RCC 7860 (cell line): ENCODE measurements around the gene ANKRD13A.
"Not testable (repeated sequence)": the region's sequence is repeated elsewhere in the genome, so short reads cannot be mapped to it uniquely, and the experiment has no call there.

Source experiments
- DNase-seq: peaks from one replicate; pipeline ENCODE4 v3.0.0-alpha.2; 2015; ENCODE audit warnings: low spot score
- FAIRE-seq: peaks from 2 replicates; lab custom pipeline; 2012; peaks lifted over from hg19 to GRCh38; lab: Jason Lieb, UNC

The ANKRD13A gene

GRCh38 chr12:110046451-110047187 lies 47.4 kb downstream of the ANKRD13A start:
- FAIRE-seq: no peak

GRCh38 chr12:110047297-110047940 lies 48.2 kb downstream of the ANKRD13A start:
- DNase-seq (no peak), FAIRE-seq (no peak)

More at GRCh38 chr12:110046451-110047187, 47.4 kb downstream of the ANKRD13A start:
- DNase-seq: no peak

- FAIRE-seq (peak; percentile 79), DNase-seq (peak; percentile 92)
These were observed 49.2 kb downstream of the ANKRD13A start, which contains the start of gene C12orf76 for GRCh38 chr12:110048242-110049027. TSS of gene C12orf76 (minus strand) at chr12:110048522. CDS start at chr12:110048495, 27 bp downstream.

- FAIRE-seq, DNase-seq: not testable (repeated sequence)
These were observed 49.8 kb downstream of the ANKRD13A start for GRCh38 chr12:110049034-110049433.

- not testable (repeated sequence) for FAIRE-seq, DNase-seq
These were observed 50.4 kb downstream of the ANKRD13A start for GRCh38 chr12:110049666-110050065.

GRCh38 chr12:110050927-110051326 lies 51.7 kb downstream of the ANKRD13A start:
- FAIRE-seq (no peak), DNase-seq (no peak)

- peak; percentile 83 for FAIRE-seq
- peak; percentile 92 for DNase-seq
These were observed 56.4 kb downstream of the ANKRD13A start for GRCh38 chr12:110055375-110056352.

- not testable (repeated sequence) for DNase-seq, FAIRE-seq
These were observed 57.4 kb downstream of the ANKRD13A start for GRCh38 chr12:110056643-110057042.

- DNase-seq (no peak), FAIRE-seq (no peak)
These were observed 59.8 kb downstream of the ANKRD13A start for GRCh38 chr12:110058875-110059615.

GRCh38 chr12:110059651-110060000 lies 60.4 kb downstream of the ANKRD13A start:
- DNase-seq (no peak), FAIRE-seq (no peak)

- no peak for FAIRE-seq
These were observed 63.0 kb downstream of the ANKRD13A start for GRCh38 chr12:110062241-110062640.

GRCh38 chr12:110065540-110065939 lies 66.3 kb downstream of the ANKRD13A start:
- no peak for DNase-seq
- no peak for FAIRE-seq

More at GRCh38 chr12:110062241-110062640, 63.0 kb downstream of the ANKRD13A start:
- no peak for DNase-seq

GRCh38 chr12:110067531-110067930 lies 68.3 kb downstream of the ANKRD13A start:
- DNase-seq: no peak
- no peak for FAIRE-seq

GRCh38 chr12:110068115-110068514 lies 68.9 kb downstream of the ANKRD13A start:
- not testable (repeated sequence) for FAIRE-seq, DNase-seq

- no peak for FAIRE-seq
- no peak for DNase-seq
These were observed 69.4 kb downstream of the ANKRD13A start for GRCh38 chr12:110068654-110069053.

GRCh38 chr12:110071504-110071903 lies 72.3 kb downstream of the ANKRD13A start:
- no peak for FAIRE-seq
- no peak for DNase-seq

- DNase-seq (no peak), FAIRE-seq (no peak)
These were observed 72.7 kb downstream of the ANKRD13A start for GRCh38 chr12:110071967-110072366.

- FAIRE-seq, DNase-seq: not testable (repeated sequence)
These were observed 73.4 kb downstream of the ANKRD13A start for GRCh38 chr12:110072636-110073035.
